Tibial artery (tissue), 4 donors: ENCODE data around the gene C20orf202.

Experiments used
- DNase-seq, 2 donors: peaks; one replicate each; pipeline ENCODE4 v3.0.0-alpha.2; 2019
- H3K27ac ChIP-seq, 2 donors: fragments of 200-600 bp; sonication (generic) in 1 of 2; 1 replicate in 1 of 2; 2 replicates in 1 of 2; pipeline ENCODE4 v1.5.1; 2018 to 2019; ENCODE audit warnings: mild to moderate bottlenecking in 1 of 2
- H3K27me3 ChIP-seq, 2 donors: fragments of 200-600 bp; sonication (generic) in 1 of 2; one replicate each; pipeline versions ENCODE4 v1.5.1 to v1.6.0; 2016 to 2019
- H3K36me3 ChIP-seq, 3 donors: fragments of 200-600 bp; sonication (generic) in 2 of 3; one replicate each; pipeline ENCODE4 v1.5.1; 2016 to 2019; ENCODE audit warnings: mild to moderate bottlenecking in 2 of 3
- H3K4me1 ChIP-seq, 4 donors: fragments of 200-600 bp; sonication (generic) in 2 of 4; 1 replicate in 3 of 4; 2 replicates in 1 of 4; pipeline ENCODE4 v1.5.1; 2016 to 2019
- H3K4me3 ChIP-seq, 2 donors: fragments of 200-600 bp; sonication (generic) in 1 of 2; 1 replicate in 1 of 2; 2 replicates in 1 of 2; pipeline ENCODE4 v1.5.1; 2018 to 2019; ENCODE audit warnings: mild to moderate bottlenecking in 2 of 2
- H3K9me3 ChIP-seq, 3 donors: fragments of 200-600 bp; sonication (generic) in 1 of 3; one replicate each; pipeline ENCODE4 v1.5.1; 2016 to 2019
- CTCF ChIP-seq, 2 experiments: fragments of 200-600 bp in 1 of 2; fragments of 450-650 bp in 1 of 2; IDR thresholded peaks; one replicate each; pipeline ENCODE4 v1.5.1; 2017 to 2019; ENCODE audit warnings: antibody characterized with exemption in 2 of 2, mild to moderate bottlenecking in 1 of 2, moderate library complexity in 1 of 2
- intact Hi-C: fragments of 100-400 bp; cut with DNase I; formaldehyde crosslinking; loops from one replicate; pipeline ENCODE4 v1.15.0; 2023; ENCODE audit warnings: low total_unique reads

The C20orf202 gene

DNA sequence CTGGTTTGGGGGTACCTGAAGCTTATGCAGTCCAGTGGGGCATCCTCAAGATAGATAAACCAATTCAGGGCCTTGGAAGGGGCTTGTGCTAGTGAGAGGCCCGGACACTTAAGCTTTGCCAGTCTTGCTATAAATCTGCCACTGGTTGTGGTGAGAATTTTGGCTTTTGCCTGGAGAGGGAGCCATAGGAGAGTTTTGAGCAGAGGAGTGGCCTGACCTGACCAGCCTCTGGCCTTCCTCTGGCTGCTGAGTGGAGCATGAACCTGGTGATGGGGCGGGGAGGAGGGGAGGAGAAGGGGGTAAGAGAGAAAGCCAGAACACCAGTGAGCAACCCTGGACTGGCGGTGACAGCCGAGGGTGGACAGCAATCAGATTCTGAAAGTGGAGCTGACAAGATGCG is 25.6 kb upstream of the C20orf202 start:
- intact Hi-C loops = no loop called here
- no peak for DNase-seq
- TF ChIP-seq CTCF (IDR thresholded peaks at IDR 0.05) = no peak
- Histone ChIP-seq H3K36me3 (peaks cover 6 to 42% (median 28%) of the 10 kb centered on the region in 3 donors), H3K4me3 (no peak overlapping the region), H3K27ac (no peak overlapping the region), H3K27me3 (no peaks in the 10 kb centered on the region), H3K9me3 (no peaks in the 10 kb centered on the region), H3K4me1 (no peaks in the 10 kb centered on the region)

DNA sequence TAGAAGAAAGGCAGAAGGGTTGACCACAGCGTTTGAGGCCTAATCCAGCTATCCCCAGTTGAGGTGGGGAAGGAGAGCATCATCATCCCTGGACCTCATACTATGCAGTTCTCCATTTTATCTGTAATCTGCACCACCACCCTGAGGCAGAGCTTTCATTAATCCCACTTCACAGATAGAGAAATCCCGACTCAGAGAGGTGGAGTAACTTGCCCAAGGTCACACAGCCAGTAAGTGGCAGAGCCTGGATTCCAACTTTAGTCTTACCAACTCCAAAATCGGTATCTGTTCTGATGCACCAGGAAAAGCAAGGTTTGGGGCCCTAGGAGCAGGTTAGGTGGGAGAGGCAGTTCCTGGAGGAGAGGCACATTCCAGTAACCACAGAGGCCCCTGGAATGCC is 25.2 kb upstream of the C20orf202 start:
- no peak for DNase-seq
- no peaks in the 10 kb centered on the region for H3K9me3 ChIP-seq
- no peaks in the 10 kb centered on the region for H3K4me1 ChIP-seq
- no peaks in the 10 kb centered on the region for H3K27me3 ChIP-seq
- H3K27ac ChIP-seq = no peak overlapping the region
- TF ChIP-seq CTCF (IDR thresholded peaks at IDR 0.05) = no peak
- intact Hi-C loops = no loop called here
- peaks cover 2 to 39% (median 24%) of the 10 kb centered on the region in 3 donors for H3K36me3 ChIP-seq
- H3K4me3 ChIP-seq = no peak overlapping the region

- no peaks in the 10 kb centered on the region for H3K27me3 ChIP-seq
- H3K9me3 ChIP-seq = no peaks in the 10 kb centered on the region
- intact Hi-C loops = no loop called here
- H3K27ac ChIP-seq = no peak overlapping the region
- peaks cover 0 to 33% (median 19%) of the 10 kb centered on the region in 3 donors for H3K36me3 ChIP-seq
- TF ChIP-seq CTCF (IDR thresholded peaks at IDR 0.05) = no peak
- no peak for DNase-seq
- no peaks in the 10 kb centered on the region for H3K4me1 ChIP-seq
- no peak overlapping the region for H3K4me3 ChIP-seq
Observed at GRCh38 chr20:1178623-1179022, 24.6 kb upstream of the C20orf202 start.

DNA sequence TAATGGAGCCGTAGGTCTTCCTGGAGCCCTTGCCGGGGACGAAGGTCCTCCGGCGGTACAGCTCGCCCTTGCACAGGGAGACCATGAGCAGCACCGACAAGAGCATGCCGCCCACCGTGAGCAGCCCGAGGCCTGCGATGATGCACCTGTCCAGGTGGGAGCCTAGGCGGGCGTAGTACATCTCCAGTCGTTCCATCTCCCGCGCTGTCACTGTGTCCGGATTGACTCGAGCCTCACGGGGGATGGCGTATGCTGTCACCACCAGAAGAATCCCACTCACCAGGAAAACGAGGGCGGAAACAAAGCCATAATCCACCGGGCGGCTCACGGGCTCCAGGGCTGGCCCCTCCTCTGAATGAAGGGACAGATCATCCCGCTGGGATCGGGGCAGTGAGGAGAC is 22.3 kb upstream of the C20orf202 start:
- no peak overlapping the region for H3K4me3 ChIP-seq
- peaks cover 0 to 22% of the 10 kb centered on the region in 2 donors for H3K27me3 ChIP-seq
- no peak for TF ChIP-seq CTCF (IDR thresholded peaks at IDR 0.05)
- no peak overlapping the region for H3K27ac ChIP-seq
- intact Hi-C loops = no loop called here
- peaks cover 0 to 16% (median 13%) of the 10 kb centered on the region in 4 donors for H3K4me1 ChIP-seq
- DNase-seq = no peak
- no peaks in the 10 kb centered on the region for H3K9me3 ChIP-seq
- H3K36me3 ChIP-seq = peaks cover 0 to 12% (median 6%) of the 10 kb centered on the region in 3 donors

DNA sequence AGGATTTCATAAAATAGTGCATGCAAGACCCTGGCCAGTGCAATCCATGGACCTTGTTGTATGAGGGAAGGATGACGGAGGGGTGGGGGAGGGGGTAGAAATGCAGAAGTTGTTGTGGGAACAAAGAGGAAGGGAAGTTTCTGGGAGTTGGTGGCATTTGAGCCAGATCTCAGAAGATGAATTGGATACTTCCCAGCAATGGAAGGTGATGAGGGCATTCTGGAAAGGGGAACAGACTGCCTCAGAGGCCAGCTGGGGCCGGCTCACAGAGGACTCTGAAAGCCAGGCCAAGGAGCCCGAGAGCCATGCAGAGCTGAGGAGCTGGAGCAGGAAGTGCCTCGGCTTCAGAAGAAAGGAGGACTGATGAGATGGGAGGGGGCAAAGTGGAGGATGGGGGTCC is 21.1 kb upstream of the C20orf202 start:
- intact Hi-C loops = no loop called here
- peaks cover 0 to under 1% (median 0%) of the 10 kb centered on the region in 3 donors for H3K36me3 ChIP-seq
- H3K27me3 ChIP-seq = peaks cover 0 to 24% of the 10 kb centered on the region in 2 donors
- DNase-seq = peak in 1 of 2 donors; percentile 28
- H3K9me3 ChIP-seq = no peaks in the 10 kb centered on the region
- no peak overlapping the region for H3K27ac ChIP-seq
- peaks cover 0 to 16% (median 13%) of the 10 kb centered on the region in 4 donors for H3K4me1 ChIP-seq
- H3K4me3 ChIP-seq = no peak overlapping the region
- no peak for TF ChIP-seq CTCF (IDR thresholded peaks at IDR 0.05)

- intact Hi-C loops = no loop called here
- no peak for DNase-seq
- no peak for TF ChIP-seq CTCF (IDR thresholded peaks at IDR 0.05)
- Histone ChIP-seq H3K36me3 (no peaks in the 10 kb centered on the region), H3K27ac (no peak overlapping the region), H3K4me3 (no peak overlapping the region), H3K4me1 (peaks cover 0 to 16% (median 13%) of the 10 kb centered on the region in 4 donors), H3K27me3 (peaks cover 0 to 24% of the 10 kb centered on the region in 2 donors), H3K9me3 (no peaks in the 10 kb centered on the region)
Observed at GRCh38 chr20:1183153-1183552, 20.1 kb upstream of the C20orf202 start.
